Tibial artery (tissue), 4 donors: ENCODE data around the gene POFUT2.
A peak's percentile ranks its signal among the peaks of the same experiment; 100 is the strongest.

Source experiments
- DNase-seq, 2 donors: peaks; one replicate each; pipeline ENCODE4 v3.0.0-alpha.2; 2019
- H3K27ac ChIP-seq, 2 donors: fragments of 200-600 bp; sonication (generic) in 1 of 2; 1 replicate in 1 of 2; 2 replicates in 1 of 2; pipeline ENCODE4 v1.5.1; 2018 to 2019; ENCODE audit warnings: mild to moderate bottlenecking in 1 of 2
- H3K27me3 ChIP-seq, 2 donors: fragments of 200-600 bp; sonication (generic) in 1 of 2; one replicate each; pipeline versions ENCODE4 v1.5.1 to v1.6.0; 2016 to 2019
- H3K36me3 ChIP-seq, 3 donors: fragments of 200-600 bp; sonication (generic) in 2 of 3; one replicate each; pipeline ENCODE4 v1.5.1; 2016 to 2019; ENCODE audit warnings: mild to moderate bottlenecking in 2 of 3
- H3K4me1 ChIP-seq, 4 donors: fragments of 200-600 bp; sonication (generic) in 2 of 4; 1 replicate in 3 of 4; 2 replicates in 1 of 4; pipeline ENCODE4 v1.5.1; 2016 to 2019
- H3K4me3 ChIP-seq, 2 donors: fragments of 200-600 bp; sonication (generic) in 1 of 2; 1 replicate in 1 of 2; 2 replicates in 1 of 2; pipeline ENCODE4 v1.5.1; 2018 to 2019; ENCODE audit warnings: mild to moderate bottlenecking in 2 of 2
- H3K9me3 ChIP-seq, 3 donors: fragments of 200-600 bp; sonication (generic) in 1 of 3; one replicate each; pipeline ENCODE4 v1.5.1; 2016 to 2019
- intact Hi-C: fragments of 100-400 bp; cut with DNase I; formaldehyde crosslinking; loops from one replicate; pipeline ENCODE4 v1.15.0; 2023; ENCODE audit warnings: low total_unique reads
- TF ChIP-seq, protein P1 (sequence below), 2 experiments: fragments of 200-600 bp in 1 of 2; fragments of 450-650 bp in 1 of 2; IDR thresholded peaks; one replicate each; pipeline ENCODE4 v1.5.1; 2017 to 2019; ENCODE audit warnings: antibody characterized with exemption in 2 of 2, mild to moderate bottlenecking in 1 of 2, moderate library complexity in 1 of 2

The POFUT2 gene

DNA sequence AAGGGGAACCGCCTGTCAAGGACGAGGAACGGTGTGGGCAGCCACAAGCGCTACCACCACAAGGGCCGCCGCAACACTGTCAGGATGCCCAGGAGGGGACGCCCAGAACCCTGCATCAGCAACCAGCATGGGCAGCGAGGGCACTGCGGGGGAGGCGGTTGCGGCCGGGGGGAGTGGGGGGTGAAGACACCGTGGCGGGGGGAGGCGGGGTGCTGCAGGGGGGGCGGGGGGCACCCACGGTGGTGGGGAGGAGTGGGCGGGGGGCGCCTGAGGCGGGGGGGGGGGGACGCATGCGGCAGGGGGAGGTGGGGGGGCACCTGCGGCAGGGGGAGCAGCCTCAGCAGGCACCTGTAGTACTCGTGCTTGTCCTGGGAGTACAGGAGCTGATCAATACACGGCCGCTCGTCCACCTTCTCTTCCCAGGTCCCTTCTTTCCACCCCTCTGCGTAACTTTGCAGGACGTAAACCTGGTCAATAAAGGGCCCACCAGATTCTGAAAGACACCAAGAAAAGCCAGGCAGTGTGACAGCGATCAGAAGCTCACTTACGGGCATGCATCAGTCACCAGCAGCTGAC is 4.6 kb downstream of the POFUT2 start:
- Histone ChIP-seq H3K4me1 (peaks cover 0 to 19% (median 9%) of the 10 kb centered on the region in 4 donors), H3K27me3 (no peaks in the 10 kb centered on the region), H3K27ac (no peak overlapping the region), H3K36me3 (peaks cover 63 to 80% (median 80%) of the 10 kb centered on the region in 3 donors), H3K9me3 (no peaks in the 10 kb centered on the region), H3K4me3 (no peak overlapping the region)
- intact Hi-C loops, result loop anchor here (10.0 kb wide), 1 partner anchor 338 kb away; the partner anchor contains the start of gene SLX9
- peak; percentile 8 to 52 for DNase-seq
- TF ChIP-seq, protein P1, sequence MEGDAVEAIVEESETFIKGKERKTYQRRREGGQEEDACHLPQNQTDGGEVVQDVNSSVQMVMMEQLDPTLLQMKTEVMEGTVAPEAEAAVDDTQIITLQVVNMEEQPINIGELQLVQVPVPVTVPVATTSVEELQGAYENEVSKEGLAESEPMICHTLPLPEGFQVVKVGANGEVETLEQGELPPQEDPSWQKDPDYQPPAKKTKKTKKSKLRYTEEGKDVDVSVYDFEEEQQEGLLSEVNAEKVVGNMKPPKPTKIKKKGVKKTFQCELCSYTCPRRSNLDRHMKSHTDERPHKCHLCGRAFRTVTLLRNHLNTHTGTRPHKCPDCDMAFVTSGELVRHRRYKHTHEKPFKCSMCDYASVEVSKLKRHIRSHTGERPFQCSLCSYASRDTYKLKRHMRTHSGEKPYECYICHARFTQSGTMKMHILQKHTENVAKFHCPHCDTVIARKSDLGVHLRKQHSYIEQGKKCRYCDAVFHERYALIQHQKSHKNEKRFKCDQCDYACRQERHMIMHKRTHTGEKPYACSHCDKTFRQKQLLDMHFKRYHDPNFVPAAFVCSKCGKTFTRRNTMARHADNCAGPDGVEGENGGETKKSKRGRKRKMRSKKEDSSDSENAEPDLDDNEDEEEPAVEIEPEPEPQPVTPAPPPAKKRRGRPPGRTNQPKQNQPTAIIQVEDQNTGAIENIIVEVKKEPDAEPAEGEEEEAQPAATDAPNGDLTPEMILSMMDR (IDR thresholded peaks at IDR 0.05), result no peak

GRCh38 chr21:45282283-45283034 is 5.2 kb downstream of the POFUT2 start:
- Histone ChIP-seq H3K4me1 (peaks cover 0 to 18% (median 9%) of the 10 kb centered on the region in 4 donors), H3K4me3 (no peak overlapping the region), H3K27ac (no peak overlapping the region), H3K9me3 (no peaks in the 10 kb centered on the region), H3K36me3 (peaks cover 67 to 86% (median 86%) of the 10 kb centered on the region in 3 donors), H3K27me3 (no peaks in the 10 kb centered on the region)
- TF ChIP-seq, protein P1 (IDR thresholded peaks at IDR 0.05), result no peak
- intact Hi-C loops, result loop anchor here (10.0 kb wide), 1 partner anchor 338 kb away; the partner anchor contains the start of gene SLX9
- DNase-seq, result peak; percentile 5 to 56

GRCh38 chr21:45281411-45282282 is 6.0 kb downstream of the POFUT2 start:
- Histone ChIP-seq H3K4me1 (peaks cover 0 to 11% (median 4%) of the 10 kb centered on the region in 4 donors), H3K4me3 (no peak overlapping the region), H3K27ac (no peak overlapping the region), H3K36me3 (peaks cover 75 to 94% (median 94%) of the 10 kb centered on the region in 3 donors), H3K9me3 (no peaks in the 10 kb centered on the region), H3K27me3 (no peaks in the 10 kb centered on the region)
- peak; percentile 18 to 65 for DNase-seq
- intact Hi-C loops, result loop anchor here (10.0 kb wide), 1 partner anchor 337 kb away; the partner anchor contains the start of gene SLX9
- TF ChIP-seq, protein P1 (IDR thresholded peaks at IDR 0.05), result no peak

DNA sequence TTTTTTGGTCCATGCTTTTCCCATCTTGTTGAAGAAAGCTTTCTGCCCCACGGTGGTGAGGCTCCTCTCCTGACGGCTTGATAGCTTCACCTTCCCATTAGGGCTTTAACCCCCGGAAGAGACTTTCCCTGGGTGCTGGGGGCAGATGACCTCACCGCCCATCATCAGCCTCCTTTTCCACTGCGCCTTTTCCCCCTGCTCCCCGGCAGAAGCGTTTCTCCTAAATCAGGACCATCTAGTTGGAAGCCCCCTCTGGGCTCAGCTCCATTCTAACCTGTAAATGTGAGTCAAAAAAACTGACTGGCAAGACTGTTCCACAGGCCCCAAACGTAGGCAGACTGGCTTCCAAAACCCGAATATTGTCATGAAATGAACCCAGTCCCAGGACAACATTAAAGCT is 6.7 kb downstream of the POFUT2 start:
- TF ChIP-seq, protein P1 (IDR thresholded peaks at IDR 0.05), result no peak
- peaks cover 80 to 100% (median 96%) of the 10 kb centered on the region in 3 donors for H3K36me3 ChIP-seq
- no peaks in the 10 kb centered on the region for H3K27me3 ChIP-seq
- DNase-seq, result peak in 1 of 2 donors; percentile 13
- H3K4me3 ChIP-seq, result no peak overlapping the region
- no peaks in the 10 kb centered on the region for H3K9me3 ChIP-seq
- peaks cover 0 to 4% (median 0%) of the 10 kb centered on the region in 4 donors for H3K4me1 ChIP-seq
- no peak overlapping the region for H3K27ac ChIP-seq
- intact Hi-C loops, result loop anchor here (10.0 kb wide), 1 partner anchor 336 kb away; the partner anchor contains the start of gene SLX9

DNA sequence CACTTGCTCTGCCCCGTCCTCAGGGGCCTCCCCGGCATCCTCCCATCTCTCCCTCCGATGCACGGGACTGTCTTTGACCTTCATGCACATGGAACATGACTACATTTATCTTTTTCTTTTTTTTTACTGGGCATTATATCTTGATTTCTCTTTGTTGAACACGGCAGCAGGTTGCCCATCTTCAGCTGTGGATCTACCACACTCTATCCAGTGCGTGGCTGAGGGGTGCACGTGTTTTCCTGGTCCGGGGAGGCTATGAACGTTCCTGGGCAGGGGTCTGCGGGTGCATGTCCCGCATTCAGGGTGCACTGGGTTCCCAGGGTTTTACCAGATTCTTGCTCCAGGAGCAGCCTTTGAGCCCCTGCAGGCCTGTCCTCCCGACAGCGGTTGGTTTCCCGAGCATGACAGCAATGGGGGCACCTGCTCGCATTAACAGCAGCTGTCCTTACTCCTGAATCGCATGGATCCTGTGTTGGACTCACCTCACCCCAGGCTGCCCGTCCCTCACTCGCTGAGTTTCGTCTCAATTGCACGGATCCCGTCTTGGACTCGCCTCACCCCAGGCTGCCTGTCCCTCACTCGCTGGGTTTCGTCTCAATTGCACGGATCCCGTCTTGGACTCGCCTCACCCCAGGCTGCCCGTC is 7.4 kb downstream of the POFUT2 start:
- intact Hi-C loops, result loop anchor here (10.0 kb wide), 1 partner anchor 335 kb away; the partner anchor contains the start of gene SLX9
- DNase-seq, result peak; percentile 2 to 52
- Histone ChIP-seq H3K4me1 (no peaks in the 10 kb centered on the region), H3K27ac (no peak overlapping the region), H3K36me3 (peaks cover 80 to 100% (median 96%) of the 10 kb centered on the region in 3 donors), H3K27me3 (no peaks in the 10 kb centered on the region), H3K9me3 (no peaks in the 10 kb centered on the region), H3K4me3 (no peak overlapping the region)
- TF ChIP-seq, protein P1 (IDR thresholded peaks at IDR 0.05), result no peak
